ENCODE results near the gene NT5DC4. TPM values are rescaled to one million over a fixed set of nuclear protein-coding genes. Genes with fewer than 3 reads are reported as not detected.

NT5DC4 gene
- total RNA-seq, 1 experiment from 2014 or later = 0.22 TPM

- Histone ChIP-seq H3K9me2 (ENCODE audit: insufficient read depth) (no peaks in the 10 kb centered on the region), H3K9me3 (ENCODE audit: control insufficient read depth in 1 of 2, insufficient read depth in 1 of 2, low read depth in 1 of 2, low read length in 2 of 2) (no peaks in the 10 kb centered on the region), H3K27me3 (ENCODE audit: insufficient read depth, low read length) (no peaks in the 10 kb centered on the region), H2AFZ (ENCODE audit: low read depth, low read length, poor library complexity, severe bottlenecking) (peak within 1 kb of the TSS; percentile 3), H4K20me1 (ENCODE audit: insufficient read depth) (no peaks in the 10 kb centered on the region; the same call in 1 of the 2 replicates), H3K36me3 (ENCODE audit: control insufficient read depth in 1 of 2, insufficient read depth in 2 of 2, low read length in 2 of 2) (peaks cover 11% of the 10 kb centered on the region in 2 experiments; a peak in 3 of 4 replicates), H3K27ac (ENCODE audit: low read depth, low read length) (peak within 1 kb of the TSS; percentile 66), H3K4me3 (replicated peaks in 1 of 2; ENCODE audit: low read depth in 1 of 2, low read length in 2 of 2) (peak within 1 kb of the TSS; percentile 86 to 87), H3K79me2 (ENCODE audit: insufficient read depth, low read length) (peaks cover 29% of the 10 kb centered on the region), H3K4me2 (ENCODE audit: low read length) (peak within 1 kb of the TSS; percentile 66), H3K4me1 (ENCODE audit: control insufficient read depth in 1 of 2, insufficient read depth in 2 of 2, low read length in 2 of 2) (peaks cover 2 to 22% of the 10 kb centered on the region in 2 experiments; a peak in 2 of 4 replicates), H3K9ac (ENCODE audit: low read length) (peak within 1 kb of the TSS; percentile 84)
- ChIA-PET RAD21 (ENCODE audit: low non-redundant PET in 1 of 2, low total read pairs in 2 of 2, uncharacterized antibody in 2 of 2, unreplicated experiment in 2 of 2) (no interaction called here), POLR2A (no interaction called here), CTCF (interaction anchor here (1.0 to 2.0 kb wide), 4 partner anchors 12 to 195 kb away, joined by 3 to 5 read pairs (median 3); no protein-coding TSS in a partner anchor)
- ATAC-seq (peak; percentile 95), DNase-seq (ENCODE audit: low read depth, low spot score) (peak; percentile 96)
- TF ChIP-seq YY1 (IDR thresholded peaks at IDR 0.05; ENCODE audit: extremely low read depth, insufficient replicate concordance, low read depth, low read length) = peak; percentile 25
- TF ChIP-seq SIN3A (IDR thresholded peaks at IDR 0.05; ENCODE audit: low read depth) = peak; percentile 99
- no peak for TF ChIP-seq JUND (IDR thresholded peaks at IDR 0.05)
- no peak for TF ChIP-seq CBX3 (IDR thresholded peaks at IDR 0.05; ENCODE audit: low read depth)
- peak; percentile 26 for TF ChIP-seq POLR2A (IDR thresholded peaks at IDR 0.05; ENCODE audit: borderline replicate concordance, extremely low read depth, insufficient read depth, insufficient read length)
- peak; percentile 67 for TF ChIP-seq POLR2AphosphoS5 (IDR thresholded peaks at IDR 0.05; ENCODE audit: low read depth, low read length)
- TF ChIP-seq EGR1 (IDR thresholded peaks at IDR 0.05; ENCODE audit: low read depth) = peak; percentile 73
- TF ChIP-seq TCF7L2 (IDR thresholded peaks at IDR 0.05; ENCODE audit: borderline replicate concordance, extremely low read depth, insufficient read depth, insufficient read length) = peak; percentile 82
- TF ChIP-seq REST (IDR thresholded peaks at IDR 0.05; ENCODE audit: low read depth) = no peak
- TF ChIP-seq SP1 (IDR thresholded peaks at IDR 0.05; ENCODE audit: low read depth) = peak; percentile 97
- TF ChIP-seq MAX (IDR thresholded peaks at IDR 0.05) = peak; percentile 89
- peak; percentile 83 for TF ChIP-seq ZFX (IDR thresholded peaks at IDR 0.05)
- TSS peak; percentile 57 for BruUV-seq (replicated peaks)
- intact Hi-C loops (cut with micrococcal nuclease) = no loop called here
Measured at GRCh38 chr2:112764071-112765044, 43.5 kb downstream of the NT5DC4 start, which contains the start of gene CKAP2L. CKAP2L (minus strand) TSS chr2:112764609; CDS start chr2:112764598, 11 bp downstream.
